Hindlimb muscle (tissue), 1 donor: ENCODE measurements around the gene LSAMP. TPM values are rescaled to one million over a fixed set of nuclear protein-coding genes. Genes with fewer than 3 reads are reported as not detected.
"Not testable (repeated sequence)": the region's sequence is repeated elsewhere in the genome, so short reads cannot be mapped to it uniquely, and the experiment has no call there.

Experiments
- DNase-seq: peaks from one replicate; pipeline ENCODE4 v3.0.0-alpha.2; 2013
- polyA plus RNA-seq: library from polyadenylated mRNA; unstranded; fragments of 120-200 nt; gene quantifications from one replicate; pipeline ENCODE4 v1.2.1, GENCODE V29; 2013; ENCODE audit not compliant: insufficient read length

Gene LSAMP
- polyA plus RNA-seq, 1 donor, result 8.6 TPM

DNA sequence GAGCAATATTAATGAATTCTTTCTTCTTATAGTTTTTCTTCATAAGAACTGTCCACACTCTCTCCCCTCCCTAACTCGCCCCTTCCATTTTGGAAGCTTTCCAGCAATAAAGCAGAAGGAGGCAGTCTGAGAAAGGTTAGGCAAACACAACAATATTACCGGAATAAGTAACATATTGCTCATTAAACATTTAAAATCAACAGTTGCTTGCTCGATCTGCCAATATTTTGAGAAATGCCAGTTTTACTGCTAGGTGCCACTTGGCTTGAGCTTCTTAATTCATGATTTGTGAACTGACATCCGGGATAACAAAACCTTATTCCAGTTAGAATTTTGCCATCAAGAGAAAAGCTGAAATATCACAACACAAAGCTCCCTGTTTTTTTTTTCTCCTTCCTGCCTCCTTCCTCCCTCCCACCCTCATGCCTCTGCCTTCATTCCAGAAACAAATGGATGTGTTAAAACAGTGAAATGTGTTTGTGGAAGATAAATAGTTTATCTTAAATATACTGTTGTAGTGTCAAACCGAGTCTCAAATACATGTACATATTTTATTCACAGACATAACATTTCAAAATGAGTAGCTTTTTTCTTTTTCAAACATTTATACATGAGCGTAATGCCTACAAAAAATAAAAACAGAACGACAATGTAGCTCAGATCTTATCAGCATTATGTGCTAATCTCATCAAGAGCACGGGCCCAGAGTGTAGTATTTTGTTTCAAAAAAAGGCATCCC, 568.2 kb downstream of the LSAMP start:
- DNase-seq, result no peak

DNA sequence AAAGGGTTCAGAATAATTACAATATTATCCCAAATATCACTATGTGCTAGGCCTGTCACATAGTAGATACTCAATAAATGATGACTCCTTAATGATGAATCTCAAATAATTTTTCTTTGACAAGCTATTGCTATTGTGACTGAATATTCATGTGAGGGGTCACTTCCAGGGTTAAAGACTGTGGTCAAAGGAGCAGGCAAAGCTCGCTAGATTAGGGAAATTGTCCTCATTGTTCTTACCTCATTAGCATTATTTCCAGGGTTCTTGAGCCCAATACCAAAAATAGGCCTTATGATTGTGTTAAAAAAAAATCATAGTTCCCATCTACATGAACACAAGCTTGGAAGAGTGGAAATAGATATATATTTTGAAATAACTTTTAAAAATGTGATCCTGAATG, 569.8 kb downstream of the LSAMP start:
- DNase-seq, result no peak

DNA sequence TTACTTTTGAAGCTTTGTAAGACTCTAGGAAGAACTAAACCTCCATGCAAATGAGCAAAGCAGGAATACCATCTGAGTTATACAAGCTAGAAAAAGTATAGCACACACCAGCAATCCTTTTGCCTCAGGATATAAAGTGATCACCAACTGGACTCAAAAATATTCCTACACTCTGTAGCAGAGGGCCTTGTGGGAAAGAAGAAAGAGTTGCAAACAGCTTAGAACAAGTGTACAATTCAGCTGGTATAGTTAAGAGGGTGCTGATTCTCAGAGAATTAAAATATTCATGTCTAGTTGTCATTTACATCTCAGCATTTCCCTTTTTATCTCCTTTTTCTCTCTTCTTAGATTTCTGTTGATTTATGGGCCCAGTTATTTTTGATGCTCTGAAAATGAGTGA, 573.6 kb downstream of the LSAMP start:
- DNase-seq, result no peak

DNA sequence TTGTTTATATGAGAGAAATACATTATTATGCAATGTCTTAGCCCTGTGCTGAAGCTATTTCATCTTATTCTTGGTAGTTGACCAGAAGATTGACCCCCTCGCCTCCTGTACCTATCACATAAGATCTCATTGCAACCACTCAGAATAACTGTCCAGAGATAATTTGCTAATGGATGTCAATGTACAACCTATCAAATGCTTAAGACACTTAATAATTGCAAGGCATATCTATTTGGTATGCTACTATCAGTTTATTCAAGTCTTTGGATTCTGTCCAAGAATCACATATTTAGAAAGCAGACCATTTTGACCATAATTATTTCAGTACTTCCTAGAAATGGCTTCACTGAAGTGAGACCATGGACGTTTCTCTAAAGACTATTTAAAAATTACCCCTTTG, 580.4 kb downstream of the LSAMP start:
- no peak for DNase-seq

DNA sequence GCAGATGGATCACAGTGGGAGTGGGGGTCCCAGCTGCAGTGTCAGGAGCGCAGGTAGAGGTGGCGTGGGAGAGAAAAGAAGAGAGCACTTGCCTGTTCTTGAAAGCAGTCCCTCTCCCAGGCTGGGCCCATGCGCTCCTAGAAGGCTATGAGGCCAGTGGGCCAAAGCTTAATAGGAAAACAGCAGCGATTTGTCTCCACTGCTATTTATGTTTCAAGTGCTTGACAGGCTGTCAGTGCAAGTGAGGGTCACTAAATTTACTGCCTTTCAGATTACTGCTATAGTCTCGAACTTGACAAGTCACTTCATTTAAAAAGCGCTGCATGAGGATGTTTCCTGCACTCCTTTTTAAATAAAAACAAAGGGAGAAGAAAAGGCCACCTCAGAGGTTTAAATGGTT, 582.4 kb downstream of the LSAMP start:
- DNase-seq, result no peak

DNA sequence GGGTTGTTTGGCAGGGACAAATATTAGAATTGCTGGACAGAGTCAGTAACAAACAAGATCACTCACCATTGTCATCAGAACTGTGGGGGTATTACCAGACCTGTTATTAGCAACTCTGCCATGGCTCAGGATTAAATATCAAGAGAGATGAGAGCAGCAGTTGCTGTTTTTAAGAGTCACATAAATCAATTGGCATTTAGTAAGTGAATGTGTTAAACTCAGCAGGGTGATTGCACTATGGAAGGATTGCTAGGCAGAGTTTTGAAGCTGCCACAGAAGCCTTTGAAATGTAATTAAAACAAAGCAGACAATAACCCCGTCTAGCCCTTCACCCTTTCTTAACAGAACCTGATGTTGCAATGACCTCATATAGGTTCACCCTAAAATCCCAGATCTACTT, 583.2 kb downstream of the LSAMP start:
- no peak for DNase-seq

DNA sequence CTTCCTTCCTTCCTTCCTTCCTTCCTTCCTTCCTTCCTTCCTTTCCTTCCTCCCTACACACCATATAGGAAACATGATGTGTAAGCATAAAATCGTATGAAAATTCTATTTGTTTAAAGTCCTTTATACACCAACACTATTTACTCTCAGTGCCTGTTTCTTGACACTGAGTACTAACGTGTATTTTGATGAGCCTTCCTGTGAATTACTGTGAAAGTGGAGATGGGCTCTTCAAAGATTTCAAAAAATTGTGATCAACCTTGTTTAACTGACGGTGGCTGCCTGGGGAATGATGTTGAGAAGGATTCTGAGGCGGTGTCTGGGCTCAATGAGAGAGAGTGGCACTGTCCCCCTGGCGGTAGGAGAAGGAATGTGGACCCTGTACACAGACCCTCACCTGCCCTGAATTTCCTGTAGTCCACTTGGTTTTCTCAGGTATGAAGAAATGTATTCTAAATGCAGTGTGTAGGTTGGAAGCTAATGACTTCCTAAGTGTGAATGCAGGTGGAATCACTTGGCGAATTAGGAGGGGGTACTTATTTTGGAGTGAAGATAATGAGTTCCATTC, 584.0 kb downstream of the LSAMP start:
- no peak for DNase-seq

DNA sequence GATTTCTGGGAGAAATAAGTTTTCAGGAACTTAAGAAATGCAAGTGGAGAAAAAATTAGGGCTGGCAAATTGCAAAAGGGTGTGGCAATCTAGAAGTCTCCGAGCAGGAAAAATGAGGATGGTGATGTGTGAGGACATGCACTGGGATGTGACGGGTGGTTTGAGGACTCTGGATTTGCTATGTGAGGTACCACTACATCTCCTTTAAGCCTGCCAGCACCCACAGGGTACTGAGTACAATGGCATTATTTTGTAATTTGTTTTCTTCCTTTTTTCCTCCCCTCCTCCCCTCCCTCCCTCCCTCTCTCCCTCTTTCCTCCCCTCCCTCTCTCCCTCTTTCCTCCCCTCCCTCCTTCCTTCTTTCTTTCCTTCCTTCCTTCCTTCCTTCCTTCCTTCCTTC, 584.5 kb downstream of the LSAMP start:
- no peak for DNase-seq

DNA sequence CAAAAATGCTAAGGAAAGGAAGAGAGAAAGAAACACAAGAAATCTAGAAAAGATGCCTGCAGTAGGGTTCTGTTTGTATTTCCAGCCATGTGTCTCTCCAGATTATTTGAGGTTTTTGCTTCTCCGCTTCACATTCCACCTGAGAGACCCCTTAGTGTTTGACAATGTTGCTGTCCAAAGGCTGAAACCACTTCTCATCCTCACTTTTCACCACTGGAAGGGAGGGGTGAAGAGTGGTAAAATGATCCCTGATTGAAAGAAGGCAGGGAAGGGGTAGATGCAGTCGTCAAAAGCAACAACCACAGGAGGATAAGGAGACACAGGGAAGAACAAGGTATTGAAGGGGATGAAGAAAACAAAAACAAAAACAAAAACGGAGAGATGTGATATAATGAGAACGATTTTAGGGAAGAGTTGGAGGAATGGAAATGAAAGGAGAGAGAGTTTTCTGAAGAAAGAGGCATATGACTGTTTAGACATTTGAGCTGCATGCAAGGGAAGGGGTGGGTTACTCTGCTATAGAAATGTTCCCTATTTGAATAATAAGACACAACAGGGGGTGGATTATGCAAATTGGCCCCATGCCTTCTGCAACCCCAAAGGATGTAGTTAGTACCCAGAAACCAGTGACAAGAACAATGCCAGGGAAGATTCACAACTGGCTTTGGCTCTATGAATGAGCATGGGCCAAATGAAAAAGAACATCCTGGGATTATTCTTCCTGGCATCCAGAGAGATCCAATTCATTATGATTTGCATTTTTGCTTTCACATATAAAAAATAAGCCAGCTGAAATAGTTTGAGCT, 586.1 kb downstream of the LSAMP start:
- DNase-seq, result no peak

DNA sequence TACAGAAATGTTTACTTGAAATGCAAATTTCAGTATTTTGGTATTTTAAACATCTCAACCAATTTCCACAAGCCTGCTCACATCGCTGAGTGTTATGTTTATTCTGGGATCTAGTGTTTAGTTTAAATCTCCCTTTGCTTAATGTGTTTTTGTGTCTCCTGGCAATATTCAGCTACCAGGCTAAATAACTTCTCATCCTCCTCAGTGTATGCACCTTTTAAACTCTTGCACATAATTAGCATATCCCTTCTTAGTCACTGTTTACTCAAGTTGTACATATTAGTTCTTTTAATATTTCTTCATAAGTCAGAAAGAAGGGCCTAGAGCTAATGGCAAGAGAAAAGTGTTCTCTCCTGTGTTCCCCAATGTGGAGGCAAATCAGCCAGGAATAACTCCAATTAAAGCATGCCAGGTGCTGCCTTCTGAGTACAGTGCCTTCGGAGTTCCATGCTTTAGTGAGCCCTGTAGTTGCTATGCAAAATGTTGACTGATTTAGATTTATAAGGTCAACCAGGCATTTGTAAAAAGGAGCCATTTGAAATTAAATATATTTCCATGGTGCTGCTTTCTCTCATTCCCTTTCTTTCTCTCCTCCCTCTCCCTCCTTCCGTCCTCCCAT, 587.7 kb downstream of the LSAMP start:
- DNase-seq, result no peak

DNA sequence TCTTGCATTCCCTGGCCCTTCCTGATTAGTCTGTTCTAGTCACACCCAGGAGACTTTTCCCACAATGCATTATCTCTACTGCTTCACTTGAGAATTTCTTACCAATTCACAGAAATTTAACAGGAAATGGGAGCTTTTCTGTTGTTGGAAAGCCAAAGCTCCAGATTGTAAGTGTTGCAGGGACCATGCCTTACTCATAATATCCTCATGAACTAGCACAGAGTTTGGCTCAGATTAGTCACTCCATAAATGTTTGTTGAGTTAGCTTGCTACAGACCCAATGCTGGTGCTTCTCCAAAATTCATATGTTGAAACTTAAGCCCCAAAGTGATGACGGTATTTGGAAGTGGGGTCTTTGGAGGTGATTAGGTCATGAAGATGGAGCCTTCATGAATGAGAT, 589.4 kb downstream of the LSAMP start:
- no peak for DNase-seq

DNA sequence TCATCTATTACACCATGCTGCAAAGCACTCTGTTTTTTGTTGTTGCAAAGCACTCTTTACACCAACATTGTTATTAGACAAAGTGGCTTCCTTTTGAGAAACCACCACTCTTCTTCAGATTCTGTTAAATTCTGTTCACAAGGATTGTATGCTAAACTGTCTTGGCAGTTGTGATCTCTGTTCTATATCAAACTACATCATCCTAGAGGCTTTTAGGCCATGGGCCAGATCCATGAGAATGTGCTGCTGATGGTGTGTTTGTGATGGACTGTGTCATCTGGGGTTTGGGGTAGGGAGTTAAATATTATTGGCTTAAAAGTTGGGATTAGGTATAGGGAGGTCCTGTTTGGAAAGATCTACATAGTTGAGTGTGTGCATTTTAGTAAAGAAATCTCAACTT, 592.2 kb downstream of the LSAMP start:
- no peak for DNase-seq

DNA sequence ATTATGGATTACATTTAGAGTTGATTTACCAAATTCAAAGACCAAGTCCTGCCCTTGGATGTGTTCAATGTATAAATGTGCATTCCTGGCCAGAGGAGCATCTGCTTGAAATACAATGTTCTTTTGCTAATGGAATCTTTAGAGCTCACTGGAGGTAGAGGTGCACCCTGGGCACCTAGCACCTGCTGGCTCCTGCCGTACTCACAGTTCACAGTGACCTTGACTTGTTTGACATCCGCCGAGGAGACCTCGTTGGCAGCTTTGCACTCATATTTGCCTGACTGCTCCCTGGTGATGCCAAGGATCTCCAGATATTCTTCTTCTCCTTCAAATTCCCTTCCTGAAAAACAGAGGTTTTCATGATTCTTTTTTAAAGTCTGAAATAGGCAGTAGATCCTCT, 593.0 kb downstream of the LSAMP start:
- no peak for DNase-seq

DNA sequence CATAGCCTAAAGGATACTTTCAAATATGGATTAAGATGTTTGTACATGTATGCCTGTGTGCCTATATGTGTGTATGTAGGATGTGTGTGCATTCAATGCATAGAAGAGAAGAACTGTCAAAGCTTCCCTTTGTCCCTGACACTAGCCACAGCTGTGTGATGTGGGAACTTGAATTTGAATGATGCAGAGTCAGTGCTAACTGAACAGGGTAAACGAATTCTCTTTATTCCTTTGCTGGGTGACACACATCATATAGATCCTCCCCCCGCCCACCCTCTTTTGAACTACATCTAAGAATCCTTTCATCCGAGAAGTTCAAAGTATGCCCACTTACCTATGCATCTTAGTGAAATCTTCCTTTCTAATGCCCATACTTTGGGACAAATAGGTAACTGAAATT, 593.7 kb downstream of the LSAMP start:
- no peak for DNase-seq

DNA sequence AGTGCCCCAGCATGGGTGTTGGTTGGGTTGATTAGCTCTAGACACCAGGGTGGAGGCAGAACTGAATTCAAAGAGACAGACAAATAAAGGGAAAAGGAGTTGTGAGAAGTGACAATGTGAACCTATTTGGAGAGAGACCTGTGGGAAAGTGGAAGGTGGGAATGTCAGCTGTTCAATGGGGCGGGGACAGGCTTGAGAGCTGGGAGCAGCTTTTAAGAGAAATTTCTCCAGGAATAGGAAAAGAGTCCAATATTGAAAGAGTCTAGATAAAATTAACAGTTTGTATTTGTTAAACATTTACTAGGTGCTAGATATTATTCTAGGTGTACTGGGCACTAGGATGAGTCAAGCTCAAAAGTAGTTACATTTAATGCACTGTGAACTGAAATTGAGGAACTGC, 596.6 kb downstream of the LSAMP start:
- no peak for DNase-seq

DNA sequence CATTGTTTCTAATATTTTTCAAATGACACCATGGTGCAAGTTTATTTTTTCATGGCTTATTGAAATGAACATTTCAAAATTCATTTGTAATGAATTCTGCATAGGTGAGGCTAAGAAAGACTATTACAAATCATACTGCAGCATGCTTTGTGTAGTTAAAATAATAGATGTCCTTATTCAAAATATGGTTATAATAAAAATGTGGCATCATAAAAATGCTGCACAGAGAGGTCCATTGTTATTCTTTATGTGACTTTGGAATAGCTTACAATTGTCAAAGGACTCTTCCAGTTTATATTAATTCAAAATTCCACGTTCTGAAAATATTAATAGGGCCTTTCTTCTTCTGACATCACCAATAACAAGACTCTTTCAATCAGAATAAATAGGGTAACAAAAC, 599.3 kb downstream of the LSAMP start:
- DNase-seq, result no peak

DNA sequence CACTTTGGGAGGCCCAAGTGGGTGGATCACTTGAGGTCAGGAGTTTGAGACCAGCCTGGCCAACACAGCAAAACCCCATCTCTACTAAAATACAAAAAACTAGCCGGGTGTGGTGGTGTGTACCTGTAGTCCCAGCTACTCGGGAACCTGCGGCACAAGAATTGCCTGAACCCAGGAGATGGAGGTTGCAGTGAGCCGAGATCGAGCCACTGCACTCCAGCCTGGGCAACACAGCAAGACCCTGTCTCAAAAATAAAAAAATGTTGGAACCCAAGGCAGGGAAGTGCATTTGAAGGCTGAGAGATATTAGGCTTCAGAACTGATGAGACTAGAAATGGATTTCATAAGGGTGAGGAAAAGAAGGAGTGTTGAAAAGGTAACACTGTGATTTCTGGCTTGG, 600.6 kb downstream of the LSAMP start:
- DNase-seq, result not testable (repeated sequence)

DNA sequence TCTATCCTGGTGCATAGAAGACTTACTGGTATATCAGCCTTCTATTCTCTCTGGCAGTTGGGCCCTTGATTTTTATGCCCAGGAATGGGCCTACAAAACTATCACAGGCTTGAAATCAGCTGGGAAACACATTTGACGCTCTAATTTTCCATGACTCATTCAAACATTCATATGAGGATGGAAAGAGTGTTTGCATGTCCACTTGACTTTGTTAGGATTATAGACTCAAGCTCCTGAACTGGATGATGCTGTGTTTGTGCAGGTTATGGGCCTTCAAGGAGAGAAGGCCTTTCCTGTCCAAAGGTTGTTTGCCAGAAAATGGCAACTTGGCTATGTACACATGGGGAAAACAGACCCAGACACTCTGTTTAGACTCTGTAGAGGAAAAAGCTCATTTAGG, 602.1 kb downstream of the LSAMP start:
- DNase-seq, result no peak

DNA sequence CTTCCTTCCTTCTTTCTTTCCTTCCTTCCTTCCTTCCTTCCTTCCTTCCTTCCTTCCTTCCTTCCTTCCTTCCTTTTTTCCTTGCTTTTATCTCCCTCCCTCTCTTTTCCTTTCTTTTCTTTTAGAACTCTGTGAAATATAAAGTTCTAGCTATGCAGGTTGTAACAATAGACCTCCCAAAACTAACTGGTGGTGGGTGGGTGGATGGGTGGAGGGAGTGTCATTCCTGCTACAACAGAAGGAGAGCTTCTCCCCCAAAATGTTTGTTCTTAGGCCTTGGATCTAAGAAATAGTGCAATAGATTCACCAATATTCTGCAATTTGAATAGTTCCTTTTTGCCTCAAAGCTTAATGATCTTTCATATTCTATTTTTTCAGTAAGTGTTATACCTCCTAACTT, 606.0 kb downstream of the LSAMP start:
- no peak for DNase-seq

DNA sequence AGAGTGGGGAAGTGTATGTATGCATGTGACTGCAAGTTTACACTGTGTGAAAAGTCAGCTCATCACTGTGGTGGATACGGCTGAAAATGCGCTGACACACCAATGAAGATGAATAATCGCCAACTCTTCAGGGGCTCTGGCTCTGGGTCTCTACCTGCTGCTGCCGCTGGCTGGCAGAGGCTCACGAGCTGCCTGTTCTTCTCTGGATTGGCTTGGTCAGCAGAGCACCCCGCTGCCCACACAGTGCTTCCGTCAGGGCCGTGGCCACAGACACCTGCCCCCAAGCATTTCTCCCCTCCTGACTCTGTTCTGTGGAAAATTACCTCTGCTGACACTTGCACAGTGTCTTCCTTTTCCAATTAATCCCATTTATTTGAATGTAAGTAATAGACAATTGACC, 606.5 kb downstream of the LSAMP start:
- no peak for DNase-seq

DNA sequence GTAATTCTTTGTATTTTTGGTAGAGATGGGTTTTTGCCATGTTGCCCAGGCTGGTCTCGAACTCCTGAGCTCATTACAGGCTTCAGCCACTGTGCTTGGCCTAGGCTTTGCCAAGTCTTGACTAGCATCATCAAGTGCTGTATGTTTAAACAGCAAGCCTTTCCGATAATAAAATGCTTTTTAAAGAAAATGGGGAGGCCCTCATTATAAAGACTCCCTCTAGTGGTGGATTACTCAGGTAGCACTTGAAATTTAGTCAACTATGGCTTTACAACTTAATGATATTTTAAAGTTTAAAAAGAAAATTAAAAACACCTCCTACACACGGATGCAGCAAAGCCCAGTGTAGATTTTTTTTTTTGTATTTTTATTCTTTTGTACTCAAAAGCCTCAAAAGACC, 608.3 kb downstream of the LSAMP start:
- no peak for DNase-seq

DNA sequence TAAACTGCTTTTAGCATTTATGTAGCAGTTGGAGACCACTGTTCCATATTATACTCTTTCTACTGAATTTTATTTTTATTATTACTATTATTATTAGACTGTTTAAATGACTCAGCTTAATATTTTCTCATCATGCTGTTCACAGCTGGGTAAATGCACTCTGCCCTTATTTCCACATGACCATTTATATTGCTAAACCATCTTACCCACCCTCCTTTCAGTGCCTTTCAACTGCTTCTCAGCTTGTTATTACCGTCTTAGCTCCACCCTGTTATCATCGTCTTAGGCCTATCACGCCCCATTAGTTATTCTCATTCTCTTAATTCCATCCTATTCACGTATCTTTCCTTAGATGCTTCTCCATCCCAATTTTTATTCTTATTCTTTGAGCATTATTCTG, 609.3 kb downstream of the LSAMP start:
- no peak for DNase-seq

DNA sequence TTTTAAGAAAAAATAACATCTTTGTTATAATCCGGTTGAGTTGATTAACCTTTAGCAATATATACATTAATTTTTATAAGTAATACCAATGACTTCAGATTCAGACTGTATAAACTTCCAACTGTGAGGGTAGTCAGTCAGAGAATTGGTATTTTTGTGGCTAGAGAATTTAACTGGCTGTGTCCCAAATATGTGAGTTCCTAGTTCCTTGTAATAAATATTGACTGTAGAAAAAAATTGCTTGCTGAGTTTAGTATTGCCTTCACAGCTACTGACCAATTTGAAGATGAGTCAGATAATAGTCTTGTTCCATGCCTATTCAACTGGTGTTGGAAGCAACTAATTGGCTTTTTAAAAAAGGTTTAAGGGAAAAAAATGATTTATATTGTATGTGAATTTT, 611.2 kb downstream of the LSAMP start:
- no peak for DNase-seq

DNA sequence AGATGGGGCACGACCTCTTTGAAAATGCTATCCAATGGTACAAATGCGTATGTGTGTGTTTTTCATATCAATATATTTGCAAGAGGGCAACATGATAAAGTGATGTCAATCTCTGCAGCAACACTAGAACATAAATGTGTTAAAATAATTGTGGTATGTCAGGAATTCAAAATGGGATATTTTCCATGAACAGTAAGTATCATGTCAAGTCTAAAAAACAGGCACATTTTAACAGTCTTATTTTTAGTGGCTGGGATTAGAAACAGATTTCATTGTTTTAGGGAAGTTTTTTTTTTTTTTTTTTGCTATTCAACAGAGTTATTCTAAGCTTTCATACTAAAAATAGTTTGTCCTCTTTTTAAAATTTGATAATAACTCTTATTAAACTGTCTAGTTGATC, 612.2 kb downstream of the LSAMP start:
- DNase-seq, result no peak
